NCI-H128 (cell line): ENCODE data around the gene AARS2.

Experiments
- DNase-seq: peaks from one replicate; lab custom pipeline; 2025; ENCODE audit not compliant: unreplicated experiment; lab: John Stamatoyannopoulos, UW

AARS2 gene

DNA sequence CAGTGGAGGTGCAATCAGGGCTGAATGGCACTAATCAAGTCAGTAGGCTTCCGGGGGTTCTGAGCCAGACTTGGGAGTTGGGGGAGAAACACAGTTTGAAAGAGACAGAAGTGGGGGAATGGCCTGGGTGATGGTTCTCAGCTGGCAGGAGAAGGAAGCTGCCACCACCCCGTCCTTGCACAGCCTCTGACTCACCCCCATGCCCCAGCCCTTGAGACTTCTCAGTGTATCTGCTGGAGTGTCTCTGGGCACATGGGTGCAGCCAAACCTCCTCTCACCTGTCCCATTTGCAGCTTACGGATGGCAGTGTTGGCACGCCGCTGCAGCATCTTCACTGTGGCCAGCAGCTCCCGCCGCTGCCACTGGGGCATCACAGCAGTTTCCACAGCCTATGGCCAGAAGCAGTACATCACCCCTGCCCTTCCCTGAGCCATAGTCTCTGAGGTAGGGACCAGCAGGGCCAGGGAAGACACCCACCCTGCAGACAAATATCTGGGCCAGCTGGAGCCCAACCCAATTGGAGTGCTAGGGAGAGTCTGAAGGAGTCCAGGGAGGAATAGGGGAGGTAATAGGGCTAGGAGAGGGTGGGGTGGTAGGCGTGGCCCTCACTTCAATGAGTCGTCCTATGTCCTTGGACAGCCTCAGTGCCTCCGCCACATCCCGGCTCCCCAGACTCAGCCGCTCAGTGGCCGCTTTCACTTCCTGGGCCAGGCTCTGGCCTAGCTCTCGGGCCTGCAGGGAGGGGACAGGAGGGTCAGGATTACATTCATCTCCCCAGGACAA lies 11.2 kb downstream of the AARS2 start:
- no peak for DNase-seq

- DNase-seq: no peak
Measured at GRCh38 chr6:44301106-44301505, 12.0 kb downstream of the AARS2 start.

- no peak for DNase-seq
Measured at GRCh38 chr6:44300292-44300823, 12.8 kb downstream of the AARS2 start.

GRCh38 chr6:44298864-44299263 lies 14.3 kb downstream of the AARS2 start:
- DNase-seq: no peak

GRCh38 chr6:44298055-44298803 lies 14.9 kb downstream of the AARS2 start:
- DNase-seq: no peak

GRCh38 chr6:44297063-44298038 lies 15.8 kb downstream of the AARS2 start:
- DNase-seq: peak; percentile 19

DNA sequence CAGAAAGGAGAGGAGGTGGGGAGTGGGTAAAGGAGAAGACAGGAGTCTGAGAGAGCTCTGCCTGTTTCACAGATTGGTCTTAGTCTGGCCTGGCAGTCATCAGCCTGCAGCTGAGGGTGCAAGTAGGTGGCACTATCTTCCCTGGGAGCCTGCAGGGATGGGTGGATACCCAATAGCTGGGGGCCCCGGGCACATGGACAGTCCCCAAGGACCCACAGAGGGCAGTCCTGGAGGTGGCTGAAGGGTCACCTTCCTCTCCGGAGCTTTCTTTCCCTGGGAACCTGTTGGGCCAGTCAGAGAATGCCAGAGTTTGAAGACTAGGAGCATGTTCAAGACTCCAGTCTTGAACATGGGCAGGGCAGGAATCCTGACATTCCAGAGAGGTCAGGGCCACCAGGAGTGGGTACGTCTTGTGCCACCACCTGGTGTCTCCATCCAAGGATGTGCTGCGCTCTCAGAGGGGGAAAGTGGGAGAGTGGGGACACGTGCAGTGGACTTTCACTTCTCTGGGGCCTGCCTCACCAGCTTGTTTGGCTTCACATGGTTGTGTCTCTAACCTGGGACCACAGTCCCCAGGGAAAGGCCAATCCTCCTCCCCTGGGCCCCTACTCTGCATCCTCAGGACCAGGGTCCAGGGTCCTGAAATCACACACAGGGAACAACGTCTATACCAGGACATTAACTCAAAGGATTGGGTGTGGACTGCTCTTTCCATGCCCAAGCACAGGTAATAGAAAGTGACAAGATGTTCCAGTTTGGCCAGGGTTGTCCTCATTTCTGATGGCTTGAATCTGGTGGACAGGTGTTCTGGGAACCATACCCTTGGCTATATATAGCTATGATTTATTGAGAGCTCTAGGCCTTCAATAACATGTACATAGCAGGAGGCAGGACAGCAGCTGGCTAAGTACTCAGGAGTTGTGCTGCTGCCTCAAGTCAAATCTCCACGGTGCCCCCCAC lies 18.0 kb downstream of the AARS2 start:
- DNase-seq: no peak

DNA sequence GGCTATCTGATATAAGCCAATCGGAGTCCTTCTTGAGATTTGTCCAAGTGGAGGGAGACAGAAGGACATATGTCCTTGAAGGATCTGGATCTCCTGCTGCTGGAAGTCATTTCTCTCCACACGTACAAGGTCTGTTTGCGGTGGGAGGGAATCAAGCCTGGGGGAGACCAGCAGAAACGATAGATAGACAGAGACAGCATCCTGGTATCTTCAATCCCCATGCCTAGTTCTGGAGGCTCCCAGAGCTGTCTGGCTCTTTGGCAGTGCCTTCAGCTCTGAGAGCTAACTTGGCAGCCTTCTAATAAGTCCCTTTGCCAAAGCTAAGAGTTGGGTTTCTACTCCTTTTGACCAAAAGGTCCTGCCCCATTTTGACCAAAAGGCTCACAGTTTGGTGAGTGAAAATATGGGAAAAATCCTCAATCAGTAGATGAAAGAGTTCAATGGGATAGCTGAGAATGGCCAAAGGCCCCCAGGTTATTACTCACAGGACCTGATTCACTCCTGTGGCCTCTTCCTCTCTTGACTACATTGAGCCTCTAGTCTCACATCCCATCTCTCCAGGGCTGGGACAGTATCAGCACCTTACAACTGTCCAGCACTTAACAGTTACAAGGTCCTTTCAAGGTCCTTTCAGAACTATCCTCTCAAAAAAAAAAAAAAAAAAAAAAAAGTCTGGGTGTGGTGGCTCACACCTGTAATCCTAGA lies 20.3 kb downstream of the AARS2 start:
- DNase-seq: no peak

DNA sequence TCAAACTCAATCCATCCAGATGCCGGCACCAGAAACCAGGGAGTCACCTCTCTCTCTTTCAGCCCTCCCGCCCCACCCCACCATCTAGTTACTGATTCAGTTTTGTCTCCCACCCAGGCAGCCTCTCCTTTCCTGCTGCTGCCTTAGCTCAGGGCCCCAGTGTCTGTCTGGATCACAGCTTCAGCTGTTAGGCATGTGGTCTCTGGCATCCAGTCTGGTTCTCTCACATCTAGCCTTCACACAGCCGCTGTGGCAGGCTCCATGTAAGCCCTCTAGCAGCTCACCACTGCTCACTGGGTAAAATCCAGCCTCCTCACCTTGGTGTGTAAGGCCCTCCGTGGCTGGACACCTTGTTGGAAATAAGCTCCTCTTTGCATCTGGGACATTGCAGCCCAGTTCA lies 21.3 kb downstream of the AARS2 start:
- no peak for DNase-seq

GRCh38 chr6:44289726-44290260 lies 23.4 kb downstream of the AARS2 start:
- DNase-seq: no peak

GRCh38 chr6:44286747-44287146 lies 26.4 kb downstream of the AARS2 start:
- DNase-seq: no peak

DNA sequence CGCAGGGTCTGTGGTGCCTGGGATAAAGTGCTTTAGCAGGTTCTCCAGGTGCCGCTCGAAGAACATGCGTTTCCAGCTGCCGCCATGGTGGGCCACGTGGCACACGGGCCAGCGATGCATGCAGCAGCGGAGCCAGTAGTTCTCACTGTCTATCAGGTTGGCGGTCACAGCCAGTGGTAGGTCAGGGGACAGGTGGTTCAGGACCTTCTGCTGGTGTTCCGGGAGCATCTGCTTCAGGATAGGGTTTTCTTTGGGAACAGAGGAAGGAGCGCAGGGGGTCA lies 26.9 kb downstream of the AARS2 start:
- DNase-seq: no peak

GRCh38 chr6:44285552-44286284 lies 27.4 kb downstream of the AARS2 start:
- no peak for DNase-seq

DNA sequence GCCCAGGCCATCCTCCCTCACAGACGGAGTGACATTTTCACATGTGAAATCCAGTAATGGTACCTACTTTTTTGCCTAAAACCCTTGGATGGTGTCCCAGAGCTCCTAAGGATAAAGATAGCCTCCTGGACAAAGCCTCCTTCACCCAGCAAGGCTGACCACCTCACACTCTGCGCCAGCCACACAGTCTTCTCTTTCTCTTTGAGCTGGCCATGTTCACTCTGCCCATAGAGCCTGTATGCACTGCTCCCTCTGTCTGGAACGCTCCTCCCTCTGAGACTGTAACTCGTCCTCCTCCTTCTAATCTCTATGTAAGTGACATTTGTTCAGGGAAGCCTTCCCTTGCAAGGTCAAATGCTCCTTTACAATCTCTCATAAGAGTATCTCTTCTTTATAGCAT lies 28.3 kb downstream of the AARS2 start:
- DNase-seq: no peak

GRCh38 chr6:44284121-44284520 lies 29.0 kb downstream of the AARS2 start:
- DNase-seq: no peak

- DNase-seq: no peak
Measured at GRCh38 chr6:44278774-44279697, 34.1 kb downstream of the AARS2 start.

DNA sequence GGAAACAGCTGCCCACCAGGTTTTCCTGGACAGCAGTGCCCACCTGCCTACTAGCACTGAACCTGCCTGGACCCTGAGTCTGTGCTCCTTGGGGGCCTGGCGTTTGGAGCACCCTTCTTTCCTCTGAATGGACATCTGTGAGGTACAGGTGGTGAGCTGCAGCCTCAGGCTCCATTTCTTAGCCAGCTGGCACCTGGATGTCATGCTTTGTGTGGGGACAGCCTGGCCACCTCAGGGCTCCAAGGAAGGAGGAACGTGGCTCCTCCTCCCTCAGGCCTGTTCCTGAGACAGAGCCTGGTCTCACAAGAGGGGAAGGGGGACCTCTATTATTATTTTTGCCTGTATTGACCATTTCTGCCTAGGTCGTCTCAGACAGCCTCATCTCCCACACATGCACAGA lies 34.8 kb downstream of the AARS2 start:
- DNase-seq: no peak

- no peak for DNase-seq
Measured at GRCh38 chr6:44277763-44278162, 35.4 kb downstream of the AARS2 start.
